ENCODE measurements around the gene MORN4. TPM values are rescaled to one million over a fixed set of nuclear protein-coding genes. Genes with fewer than 3 reads are reported as not detected.

The MORN4 gene
- 1 to 10 TPM; 1.1 to 1.8 TPM for polyA plus RNA-seq

GRCh38 chr10:97632949-97633884 lies at the start of gene MORN4:
Gene MORN4, minus strand, starts transcription at chr10:97633500. Its CDS starts 13,847 bp downstream, at chr10:97619653.
- peak within 1 kb of the TSS; percentile 79 to 82 for H3K4me3 ChIP-seq (ENCODE audit: low read depth in 1 of 2, low read length in 2 of 2)
- H3K27me3 ChIP-seq (ENCODE audit: control insufficient read depth in 1 of 2, insufficient read depth in 2 of 2, low read length in 2 of 2), result no peaks in the 10 kb centered on the region
- 3% methylated on average over 62 of the region's 62 CpGs for WGBS, 2 donors
- H3K27ac ChIP-seq (ENCODE audit: low read depth in 2 of 2, low read length in 1 of 2), result peak within 1 kb of the TSS in 1 of 2 donors; percentile 20
- H3K36me3 ChIP-seq (ENCODE audit: control insufficient read depth in 2 of 2, insufficient read depth in 2 of 2, low read length in 1 of 2), result no peaks in the 10 kb centered on the region
- H3K4me1 ChIP-seq (ENCODE audit: control insufficient read depth in 2 of 2, insufficient read depth in 2 of 2, low read length in 1 of 2), result peaks cover 0 to 2% of the 10 kb centered on the region in 2 donors
- no peaks in the 10 kb centered on the region for H3K9me3 ChIP-seq (ENCODE audit: control insufficient read depth in 2 of 2, insufficient read depth in 1 of 2, low read depth in 1 of 2, low read length in 1 of 2)

GRCh38 chr10:97682042-97682441 lies 48.7 kb upstream of the MORN4 start:
- WGBS, 2 donors, result 72 to 82% methylated on average over 4 of the region's 4 CpGs
- H3K27me3 ChIP-seq (ENCODE audit: control insufficient read depth in 1 of 2, insufficient read depth in 2 of 2, low read length in 2 of 2), result no peaks in the 10 kb centered on the region
- no peaks in the 10 kb centered on the region for H3K9me3 ChIP-seq (ENCODE audit: control insufficient read depth in 2 of 2, insufficient read depth in 1 of 2, low read depth in 1 of 2, low read length in 1 of 2)
- no peak overlapping the region for H3K4me3 ChIP-seq (ENCODE audit: low read depth in 1 of 2, low read length in 2 of 2)
- H3K27ac ChIP-seq (ENCODE audit: low read depth in 2 of 2, low read length in 1 of 2), result no peak overlapping the region
- peaks cover 4 to 8% of the 10 kb centered on the region in 2 donors for H3K4me1 ChIP-seq (ENCODE audit: control insufficient read depth in 2 of 2, insufficient read depth in 2 of 2, low read length in 1 of 2)
- H3K36me3 ChIP-seq (ENCODE audit: control insufficient read depth in 2 of 2, insufficient read depth in 2 of 2, low read length in 1 of 2), result peaks cover 0 to 10% of the 10 kb centered on the region in 2 donors

GRCh38 chr10:97679594-97679993 lies 46.3 kb upstream of the MORN4 start:
- Histone ChIP-seq H3K9me3 (ENCODE audit: control insufficient read depth in 2 of 2, insufficient read depth in 1 of 2, low read depth in 1 of 2, low read length in 1 of 2) (no peaks in the 10 kb centered on the region), H3K27ac (ENCODE audit: low read depth in 2 of 2, low read length in 1 of 2) (no peak overlapping the region), H3K27me3 (ENCODE audit: control insufficient read depth in 1 of 2, insufficient read depth in 2 of 2, low read length in 2 of 2) (no peaks in the 10 kb centered on the region), H3K36me3 (ENCODE audit: control insufficient read depth in 2 of 2, insufficient read depth in 2 of 2, low read length in 1 of 2) (peaks cover 3 to 23% of the 10 kb centered on the region in 2 donors), H3K4me1 (ENCODE audit: control insufficient read depth in 2 of 2, insufficient read depth in 2 of 2, low read length in 1 of 2) (peaks cover 4 to 8% of the 10 kb centered on the region in 2 donors), H3K4me3 (ENCODE audit: low read depth in 1 of 2, low read length in 2 of 2) (no peak overlapping the region)
- WGBS, 2 donors, result 89 to 92% methylated on average over 16 of the region's 16 CpGs

- WGBS, 2 donors, result 92 to 97% methylated on average over 2 of the region's 2 CpGs
- Histone ChIP-seq H3K4me3 (ENCODE audit: low read depth in 1 of 2, low read length in 2 of 2) (no peak overlapping the region), H3K27me3 (ENCODE audit: control insufficient read depth in 1 of 2, insufficient read depth in 2 of 2, low read length in 2 of 2) (no peaks in the 10 kb centered on the region), H3K27ac (ENCODE audit: low read depth in 2 of 2, low read length in 1 of 2) (peak overlapping the region in 1 of 2 donors; percentile 45), H3K36me3 (ENCODE audit: control insufficient read depth in 2 of 2, insufficient read depth in 2 of 2, low read length in 1 of 2) (peaks cover 6 to 31% of the 10 kb centered on the region in 2 donors), H3K9me3 (ENCODE audit: control insufficient read depth in 2 of 2, insufficient read depth in 1 of 2, low read depth in 1 of 2, low read length in 1 of 2) (no peaks in the 10 kb centered on the region), H3K4me1 (ENCODE audit: control insufficient read depth in 2 of 2, insufficient read depth in 2 of 2, low read length in 1 of 2) (peaks cover 0 to under 1% of the 10 kb centered on the region in 2 donors)
Measured at GRCh38 chr10:97676770-97677581, 43.7 kb upstream of the MORN4 start.

GRCh38 chr10:97675222-97675621 lies 41.9 kb upstream of the MORN4 start:
- no peaks in the 10 kb centered on the region for H3K9me3 ChIP-seq (ENCODE audit: control insufficient read depth in 2 of 2, insufficient read depth in 1 of 2, low read depth in 1 of 2, low read length in 1 of 2)
- H3K4me3 ChIP-seq (ENCODE audit: low read depth in 1 of 2, low read length in 2 of 2), result no peak overlapping the region
- peaks cover 6 to 31% of the 10 kb centered on the region in 2 donors for H3K36me3 ChIP-seq (ENCODE audit: control insufficient read depth in 2 of 2, insufficient read depth in 2 of 2, low read length in 1 of 2)
- H3K4me1 ChIP-seq (ENCODE audit: control insufficient read depth in 2 of 2, insufficient read depth in 2 of 2, low read length in 1 of 2), result no peaks in the 10 kb centered on the region
- WGBS, 2 donors, result 86 to 87% methylated on average over 9 of the region's 9 CpGs
- no peak overlapping the region for H3K27ac ChIP-seq (ENCODE audit: low read depth in 2 of 2, low read length in 1 of 2)
- no peaks in the 10 kb centered on the region for H3K27me3 ChIP-seq (ENCODE audit: control insufficient read depth in 1 of 2, insufficient read depth in 2 of 2, low read length in 2 of 2)

- 72 to 73% methylated on average over 8 of the region's 8 CpGs for WGBS, 2 donors
- Histone ChIP-seq H3K27ac (ENCODE audit: low read depth in 2 of 2, low read length in 1 of 2) (no peak overlapping the region), H3K36me3 (ENCODE audit: control insufficient read depth in 2 of 2, insufficient read depth in 2 of 2, low read length in 1 of 2) (peaks cover 6 to 32% of the 10 kb centered on the region in 2 donors), H3K27me3 (ENCODE audit: control insufficient read depth in 1 of 2, insufficient read depth in 2 of 2, low read length in 2 of 2) (no peaks in the 10 kb centered on the region), H3K4me1 (ENCODE audit: control insufficient read depth in 2 of 2, insufficient read depth in 2 of 2, low read length in 1 of 2) (no peaks in the 10 kb centered on the region), H3K4me3 (ENCODE audit: low read depth in 1 of 2, low read length in 2 of 2) (no peak overlapping the region), H3K9me3 (ENCODE audit: control insufficient read depth in 2 of 2, insufficient read depth in 1 of 2, low read depth in 1 of 2, low read length in 1 of 2) (no peaks in the 10 kb centered on the region)
Measured at GRCh38 chr10:97673736-97674525, 40.6 kb upstream of the MORN4 start.

GRCh38 chr10:97669571-97669970 lies 36.3 kb upstream of the MORN4 start:
- 81 to 96% methylated on average over 1 of the region's 1 CpG for WGBS, 2 donors
- Histone ChIP-seq H3K27ac (ENCODE audit: low read depth in 2 of 2, low read length in 1 of 2) (no peak overlapping the region), H3K4me3 (ENCODE audit: low read depth in 1 of 2, low read length in 2 of 2) (no peak overlapping the region), H3K27me3 (ENCODE audit: control insufficient read depth in 1 of 2, insufficient read depth in 2 of 2, low read length in 2 of 2) (no peaks in the 10 kb centered on the region), H3K4me1 (ENCODE audit: control insufficient read depth in 2 of 2, insufficient read depth in 2 of 2, low read length in 1 of 2) (no peaks in the 10 kb centered on the region), H3K9me3 (ENCODE audit: control insufficient read depth in 2 of 2, insufficient read depth in 1 of 2, low read depth in 1 of 2, low read length in 1 of 2) (no peaks in the 10 kb centered on the region), H3K36me3 (ENCODE audit: control insufficient read depth in 2 of 2, insufficient read depth in 2 of 2, low read length in 1 of 2) (peaks cover 2 to 21% of the 10 kb centered on the region in 2 donors)

GRCh38 chr10:97667463-97667862 lies 34.2 kb upstream of the MORN4 start:
- Histone ChIP-seq H3K36me3 (ENCODE audit: control insufficient read depth in 2 of 2, insufficient read depth in 2 of 2, low read length in 1 of 2) (peaks cover 0 to 13% of the 10 kb centered on the region in 2 donors), H3K4me1 (ENCODE audit: control insufficient read depth in 2 of 2, insufficient read depth in 2 of 2, low read length in 1 of 2) (no peaks in the 10 kb centered on the region), H3K9me3 (ENCODE audit: control insufficient read depth in 2 of 2, insufficient read depth in 1 of 2, low read depth in 1 of 2, low read length in 1 of 2) (no peaks in the 10 kb centered on the region), H3K4me3 (ENCODE audit: low read depth in 1 of 2, low read length in 2 of 2) (no peak overlapping the region), H3K27me3 (ENCODE audit: control insufficient read depth in 1 of 2, insufficient read depth in 2 of 2, low read length in 2 of 2) (no peaks in the 10 kb centered on the region), H3K27ac (ENCODE audit: low read depth in 2 of 2, low read length in 1 of 2) (no peak overlapping the region)
- WGBS, 2 donors, result 82 to 88% methylated on average over 6 of the region's 6 CpGs

- Histone ChIP-seq H3K4me3 (ENCODE audit: low read depth in 1 of 2, low read length in 2 of 2) (no peak overlapping the region), H3K27ac (ENCODE audit: low read depth in 2 of 2, low read length in 1 of 2) (no peak overlapping the region), H3K27me3 (ENCODE audit: control insufficient read depth in 1 of 2, insufficient read depth in 2 of 2, low read length in 2 of 2) (no peaks in the 10 kb centered on the region), H3K4me1 (ENCODE audit: control insufficient read depth in 2 of 2, insufficient read depth in 2 of 2, low read length in 1 of 2) (no peaks in the 10 kb centered on the region), H3K9me3 (ENCODE audit: control insufficient read depth in 2 of 2, insufficient read depth in 1 of 2, low read depth in 1 of 2, low read length in 1 of 2) (no peaks in the 10 kb centered on the region), H3K36me3 (ENCODE audit: control insufficient read depth in 2 of 2, insufficient read depth in 2 of 2, low read length in 1 of 2) (peaks cover 0 to 13% of the 10 kb centered on the region in 2 donors)
- 90 to 93% methylated on average over 7 of the region's 7 CpGs for WGBS, 2 donors
Measured at GRCh38 chr10:97666992-97667391, 33.7 kb upstream of the MORN4 start.
